Testis (tissue), 3 donors: Measurements from ENCODE around the gene RASGRF2. TPM values are rescaled to one million over a fixed set of nuclear protein-coding genes. Genes with fewer than 3 reads are reported as not detected.
A peak's percentile ranks its signal among the peaks of the same experiment; 100 is the strongest.

Source experiments
- DNase-seq: peaks from one replicate; pipeline ENCODE4 v3.0.0-alpha.2; 2019
- H3K27ac ChIP-seq, 2 donors: fragments of 200-600 bp; sonication (generic); one replicate each; pipeline ENCODE4 v1.5.1; 2019
- H3K27me3 ChIP-seq: fragments of 200-600 bp; sonication (generic); one replicate; pipeline ENCODE4 v1.5.1; 2019
- H3K36me3 ChIP-seq: fragments of 200-600 bp; sonication (generic); one replicate; pipeline ENCODE4 v1.5.1; 2017; ENCODE audit warnings: low read depth; ENCODE audit errors: missing control alignments
- H3K4me1 ChIP-seq: fragments of 200-600 bp; sonication (generic); one replicate; pipeline ENCODE4 v1.5.1; 2019
- H3K4me3 ChIP-seq, 2 donors: fragments of 200-600 bp; sonication (generic); one replicate each; pipeline ENCODE4 v1.5.1; 2017 to 2019
- H3K9me3 ChIP-seq: fragments of 200-600 bp; sonication (generic); one replicate; pipeline ENCODE4 v1.5.1; 2017
- POLR2A ChIP-seq: fragments of 450-650 bp; IDR thresholded peaks from one replicate; pipeline ENCODE4 v1.6.1; 2017; ENCODE audit warnings: antibody characterized with exemption, mild to moderate bottlenecking, moderate library complexity
- WGBS, 2 donors: methylation state at CpG; one replicate each; pipeline ENCODE4 v1.1.5; 2018; 5-methylcytosine and 5-hydroxymethylcytosine counted together
- intact Hi-C: fragments of 100-400 bp; cut with DNase I; formaldehyde crosslinking; loops from one replicate; pipeline ENCODE4 v1.15.1; 2023; ENCODE audit warnings: low total_unique reads
- polyA plus RNA-seq: library from polyadenylated mRNA; stranded (reverse); fragments of 350-450 nt; fragmentation: Illumina TruSeq; extraction: RNeasy Lipid Tissue Mini Kit (QIAGEN cat#74804); gene quantifications from one replicate; pipeline ENCODE4 v1.2.3, GENCODE V29; 2014; ENCODE audit warnings: low read depth, low replicate concordance; ENCODE audit not compliant: insufficient read depth
- total RNA-seq, 2 donors: library from RNA; depleted of rRNA; stranded (reverse); fragments of >200 nt; gene quantifications; one replicate each; pipeline ENCODE4 v1.2.3, GENCODE V29; 2016
- TF ChIP-seq, protein P1 (sequence below), 3 experiments: fragments of 450-650 bp in 2 of 3; fragments of 200-600 bp in 1 of 3; sonication (generic) in 1 of 3; IDR thresholded peaks; one replicate each; pipeline ENCODE4 v1.5.1; 2016 to 2019; ENCODE audit warnings: antibody characterized with exemption in 3 of 3, mild to moderate bottlenecking in 2 of 3, moderate library complexity in 1 of 3

RASGRF2 gene
- total and polyA plus RNA-seq, 3 donors from 2014 or later = 6.2 to 11.3 (median 7.8) TPM

DNA sequence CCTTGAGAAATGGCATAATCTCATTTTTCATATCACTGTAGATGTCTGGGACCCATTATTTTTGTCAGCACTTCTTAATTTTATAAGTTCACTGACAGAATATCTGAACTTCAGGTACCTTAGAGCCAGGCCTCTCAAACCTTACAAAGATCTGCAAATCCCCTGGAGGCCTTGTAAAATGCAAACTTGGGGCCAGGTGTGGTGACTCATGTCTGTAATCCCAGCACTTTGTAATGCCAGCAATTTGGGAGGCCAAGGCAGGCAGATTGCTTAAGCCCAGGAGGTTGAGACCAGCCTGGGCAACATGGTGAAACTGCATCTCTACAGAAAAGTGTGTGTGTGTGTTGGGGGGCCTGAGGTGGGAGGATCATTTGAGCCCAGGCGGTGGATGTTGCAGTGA is 30.8 kb downstream of the RASGRF2 start:
- intact Hi-C loops = no loop called here
- WGBS, 2 donors = 95 to 100% methylated on average over 1 of the region's 1 CpG
- H3K9me3 ChIP-seq = no peaks in the 10 kb centered on the region

GRCh38 chr5:80995908-80996307 is 35.7 kb downstream of the RASGRF2 start:
- Histone ChIP-seq H3K27me3 (no peaks in the 10 kb centered on the region), H3K36me3 (no peaks in the 10 kb centered on the region), H3K9me3 (no peaks in the 10 kb centered on the region), H3K27ac (no peak overlapping the region), H3K4me3 (no peak overlapping the region), H3K4me1 (no peaks in the 10 kb centered on the region)
- WGBS, 2 donors = 83 to 85% methylated on average over 2 of the region's 2 CpGs
- no peak for DNase-seq
- intact Hi-C loops = no loop called here
- no peak for TF ChIP-seq POLR2A
- TF ChIP-seq, protein P1, sequence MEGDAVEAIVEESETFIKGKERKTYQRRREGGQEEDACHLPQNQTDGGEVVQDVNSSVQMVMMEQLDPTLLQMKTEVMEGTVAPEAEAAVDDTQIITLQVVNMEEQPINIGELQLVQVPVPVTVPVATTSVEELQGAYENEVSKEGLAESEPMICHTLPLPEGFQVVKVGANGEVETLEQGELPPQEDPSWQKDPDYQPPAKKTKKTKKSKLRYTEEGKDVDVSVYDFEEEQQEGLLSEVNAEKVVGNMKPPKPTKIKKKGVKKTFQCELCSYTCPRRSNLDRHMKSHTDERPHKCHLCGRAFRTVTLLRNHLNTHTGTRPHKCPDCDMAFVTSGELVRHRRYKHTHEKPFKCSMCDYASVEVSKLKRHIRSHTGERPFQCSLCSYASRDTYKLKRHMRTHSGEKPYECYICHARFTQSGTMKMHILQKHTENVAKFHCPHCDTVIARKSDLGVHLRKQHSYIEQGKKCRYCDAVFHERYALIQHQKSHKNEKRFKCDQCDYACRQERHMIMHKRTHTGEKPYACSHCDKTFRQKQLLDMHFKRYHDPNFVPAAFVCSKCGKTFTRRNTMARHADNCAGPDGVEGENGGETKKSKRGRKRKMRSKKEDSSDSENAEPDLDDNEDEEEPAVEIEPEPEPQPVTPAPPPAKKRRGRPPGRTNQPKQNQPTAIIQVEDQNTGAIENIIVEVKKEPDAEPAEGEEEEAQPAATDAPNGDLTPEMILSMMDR (IDR thresholded peaks at IDR 0.05) = no peak

More for the DNA sequence above, 30.8 kb downstream of the RASGRF2 start:
- no peak overlapping the region for H3K27ac ChIP-seq
- H3K4me1 ChIP-seq = no peaks in the 10 kb centered on the region
- no peaks in the 10 kb centered on the region for H3K27me3 ChIP-seq
- TF ChIP-seq POLR2A = no peak
- TF ChIP-seq, protein P1 (IDR thresholded peaks at IDR 0.05) = no peak
- DNase-seq = no peak
- H3K36me3 ChIP-seq = no peaks in the 10 kb centered on the region
- no peak overlapping the region for H3K4me3 ChIP-seq

DNA sequence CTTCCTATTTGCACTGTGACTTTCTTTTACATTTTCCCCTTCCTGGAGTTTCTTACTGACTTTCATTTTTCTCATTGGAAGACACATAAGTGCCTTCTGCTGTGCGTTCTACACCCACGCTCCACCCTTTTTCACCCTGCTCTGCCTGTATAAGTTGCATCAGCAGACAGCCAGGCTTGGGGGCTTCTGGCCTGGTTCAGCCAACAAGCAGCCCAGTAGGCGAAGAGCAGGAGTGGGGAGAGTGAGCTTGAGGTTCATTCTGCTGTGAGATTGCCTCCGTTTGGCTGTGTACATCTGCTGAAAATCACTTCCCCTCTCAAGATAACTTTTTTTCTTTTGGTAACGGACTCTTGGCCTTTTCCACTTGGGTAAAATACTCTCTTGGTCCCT is 38.4 kb downstream of the RASGRF2 start:
- TF ChIP-seq POLR2A = no peak
- TF ChIP-seq, protein P1 (IDR thresholded peaks at IDR 0.05) = no peak
- no peak for DNase-seq
- Histone ChIP-seq H3K27me3 (no peaks in the 10 kb centered on the region), H3K4me3 (no peak overlapping the region), H3K36me3 (no peaks in the 10 kb centered on the region), H3K4me1 (no peaks in the 10 kb centered on the region), H3K27ac (no peak overlapping the region), H3K9me3 (no peaks in the 10 kb centered on the region)
- intact Hi-C loops = no loop called here
- WGBS, 2 donors = 72 to 84% methylated on average over 5 of the region's 5 CpGs

DNA sequence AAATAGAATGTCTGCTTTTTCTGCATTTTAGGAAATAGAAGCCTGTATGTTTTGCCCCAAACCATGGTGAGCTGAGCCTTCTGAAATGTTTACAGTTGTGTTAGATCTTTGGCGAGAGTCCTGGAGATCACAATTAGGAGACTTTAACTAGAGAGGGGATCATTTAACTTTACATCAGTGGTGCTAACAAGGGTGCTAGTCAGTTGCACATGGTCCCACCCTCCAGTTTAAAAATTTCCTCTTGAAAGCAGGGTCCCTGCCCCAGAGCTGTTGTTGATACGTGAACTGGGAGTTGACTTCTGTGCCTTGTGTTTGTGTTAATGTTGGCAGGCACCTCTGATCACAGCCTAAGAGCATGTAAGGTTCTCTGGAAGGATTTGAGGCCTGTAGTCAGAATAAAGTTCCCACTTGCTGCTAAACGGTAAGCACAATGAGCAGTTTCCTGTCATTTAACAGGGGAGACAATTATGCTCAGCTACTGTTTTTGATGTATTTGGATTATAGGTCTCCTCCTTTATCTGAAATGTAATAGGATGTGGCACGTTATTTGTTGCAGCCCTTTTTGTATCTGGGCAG is 43.7 kb downstream of the RASGRF2 start:
- Histone ChIP-seq H3K36me3 (no peaks in the 10 kb centered on the region), H3K27ac (peak overlapping the region in 1 of 2 donors; percentile 19), H3K4me3 (no peak overlapping the region), H3K9me3 (no peaks in the 10 kb centered on the region), H3K27me3 (no peaks in the 10 kb centered on the region), H3K4me1 (no peaks in the 10 kb centered on the region)
- WGBS, 2 donors = 72 to 83% methylated on average over 4 of the region's 4 CpGs
- TF ChIP-seq, protein P1 (IDR thresholded peaks at IDR 0.05) = no peak
- no peak for TF ChIP-seq POLR2A
- intact Hi-C loops = no loop called here
- no peak for DNase-seq

- no peaks in the 10 kb centered on the region for H3K4me1 ChIP-seq
- TF ChIP-seq POLR2A = no peak
- TF ChIP-seq, protein P1 (IDR thresholded peaks at IDR 0.05) = no peak
- no peaks in the 10 kb centered on the region for H3K36me3 ChIP-seq
- H3K27me3 ChIP-seq = no peaks in the 10 kb centered on the region
- intact Hi-C loops = no loop called here
- WGBS, 2 donors = 77 to 83% methylated on average over 4 of the region's 4 CpGs
- DNase-seq = no peak
- no peaks in the 10 kb centered on the region for H3K9me3 ChIP-seq
- no peak overlapping the region for H3K4me3 ChIP-seq
- H3K27ac ChIP-seq = no peak overlapping the region
These were observed 45.5 kb downstream of the RASGRF2 start for GRCh38 chr5:81005708-81006107.
